Diencephalon (tissue), 1 donor: ENCODE results near the gene ZNF600. TPM values are rescaled to one million over a fixed set of nuclear protein-coding genes. Genes with fewer than 3 reads are reported as not detected.

Experiments
- total RNA-seq: library from RNA; depleted of rRNA; stranded (reverse); fragments of >200 nt; gene quantifications from one replicate; pipeline ENCODE4 v1.2.3, GENCODE V29; 2014

Gene ZNF600
- total RNA-seq, result 1.2 TPM

GRCh38 chr19:52786464-52787354, at the start of gene ZNF600:
Gene ZNF600 (minus strand): TSS chr19:52786791. CDS start chr19:52778888, 7,903 bp downstream.

GRCh38 chr19:52821204-52821960, 34.8 kb upstream of the ZNF600 start, which contains the start of gene ZNF28:
Gene ZNF28 (minus strand): TSS chr19:52821633. CDS start chr19:52817958, 3,675 bp downstream.

GRCh38 chr19:52734893-52735661, 51.5 kb downstream of the ZNF600 start, which contains the start of gene ZNF611:
Gene ZNF611 (minus strand): TSS chr19:52735044. CDS start chr19:52715894, 19,150 bp downstream.

Other genes with a start within 250 kb of the ZNF600 start
- 24.7 TPM for gene ZNF701, start 216.5 kb downstream of the ZNF600 start, total RNA-seq
- gene ZNF83, start 148.4 kb downstream of the ZNF600 start, total RNA-seq, result 48.9 TPM
- 24.2 TPM for gene ZNF611, start 51.7 kb downstream of the ZNF600 start, total RNA-seq
- 29.3 TPM for gene ZNF28, start 34.8 kb upstream of the ZNF600 start, total RNA-seq
- gene ZNF468, start 70.8 kb upstream of the ZNF600 start, total RNA-seq, result 37.6 TPM
- 30.4 TPM for gene ZNF320, start 110.8 kb upstream of the ZNF600 start, total RNA-seq
- gene ZNF888, start 136.6 kb upstream of the ZNF600 start, total RNA-seq, result 3.5 TPM
- gene ZNF816, start 176.1 kb upstream of the ZNF600 start, total RNA-seq, result 12.2 TPM
- not detected for gene ERVV-1, start 227.1 kb upstream of the ZNF600 start, total RNA-seq